GM21576 (cell line): Measurements from ENCODE around the gene GPR176.
A peak's percentile ranks its signal among the peaks of the same experiment; 100 is the strongest.

Experiments used
- ATAC-seq: cut with Tn5 transposase; IDR thresholded peaks from one replicate; pipeline ENCODE4 v1.9.1; 2021; ENCODE audit warnings: mild to moderate bottlenecking, moderate library complexity; ENCODE audit not compliant: unreplicated experiment

GPR176 gene

GRCh38 chr15:39936681-39937080 is 16.6 kb upstream of the GPR176 start:
- no peak for ATAC-seq

GRCh38 chr15:39936187-39936586 is 16.1 kb upstream of the GPR176 start:
- ATAC-seq = no peak

GRCh38 chr15:39935241-39935640 is 15.2 kb upstream of the GPR176 start:
- ATAC-seq = no peak

GRCh38 chr15:39934397-39935071 is 14.5 kb upstream of the GPR176 start:
- no peak for ATAC-seq

- no peak for ATAC-seq
Observed at GRCh38 chr15:39931615-39932014, 11.5 kb upstream of the GPR176 start.

GRCh38 chr15:39926526-39926925 is 6.5 kb upstream of the GPR176 start:
- ATAC-seq = no peak

- ATAC-seq = no peak
Observed at GRCh38 chr15:39925112-39925842, 5.2 kb upstream of the GPR176 start.

- no peak for ATAC-seq
Observed at GRCh38 chr15:39924437-39924836, 4.4 kb upstream of the GPR176 start.

GRCh38 chr15:39922462-39923092 is 2.5 kb upstream of the GPR176 start:
- ATAC-seq = no peak

- no peak for ATAC-seq
Observed at GRCh38 chr15:39921274-39921638, 1.2 kb upstream of the GPR176 start.

GRCh38 chr15:39920510-39921273 is 626 bp upstream of the GPR176 start:
- ATAC-seq = peak; percentile 85

GRCh38 chr15:39919411-39919747 is 687 bp downstream of the GPR176 start:
- no peak for ATAC-seq

- no peak for ATAC-seq
Observed at GRCh38 chr15:39918688-39919385, 1.2 kb downstream of the GPR176 start.

GRCh38 chr15:39914977-39915376 is 5.1 kb downstream of the GPR176 start:
- no peak for ATAC-seq

- ATAC-seq = no peak
Observed at GRCh38 chr15:39909007-39909406, 11.1 kb downstream of the GPR176 start.

- no peak for ATAC-seq
Observed at GRCh38 chr15:39908186-39908585, 11.9 kb downstream of the GPR176 start.

GRCh38 chr15:39907216-39907615 is 12.8 kb downstream of the GPR176 start:
- no peak for ATAC-seq

- ATAC-seq = no peak
Observed at GRCh38 chr15:39904115-39904514, 16.0 kb downstream of the GPR176 start.

- no peak for ATAC-seq
Observed at GRCh38 chr15:39898317-39898716, 21.7 kb downstream of the GPR176 start.

- no peak for ATAC-seq
Observed at GRCh38 chr15:39896846-39897245, 23.2 kb downstream of the GPR176 start.

- ATAC-seq = no peak
Observed at GRCh38 chr15:39896101-39896500, 24.0 kb downstream of the GPR176 start.
